Tibial artery (tissue), 4 donors: Measurements from ENCODE around the gene TTLL5.
A peak's percentile ranks its signal among the peaks of the same experiment; 100 is the strongest.

ENCODE experiments used
- DNase-seq, 2 donors: peaks; one replicate each; pipeline ENCODE4 v3.0.0-alpha.2; 2019
- H3K27ac ChIP-seq, 2 donors: fragments of 200-600 bp; sonication (generic) in 1 of 2; 1 replicate in 1 of 2; 2 replicates in 1 of 2; pipeline ENCODE4 v1.5.1; 2018 to 2019; ENCODE audit warnings: mild to moderate bottlenecking in 1 of 2
- H3K27me3 ChIP-seq, 2 donors: fragments of 200-600 bp; sonication (generic) in 1 of 2; one replicate each; pipeline versions ENCODE4 v1.5.1 to v1.6.0; 2016 to 2019
- H3K36me3 ChIP-seq, 3 donors: fragments of 200-600 bp; sonication (generic) in 2 of 3; one replicate each; pipeline ENCODE4 v1.5.1; 2016 to 2019; ENCODE audit warnings: mild to moderate bottlenecking in 2 of 3
- H3K4me1 ChIP-seq, 4 donors: fragments of 200-600 bp; sonication (generic) in 2 of 4; 1 replicate in 3 of 4; 2 replicates in 1 of 4; pipeline ENCODE4 v1.5.1; 2016 to 2019
- H3K4me3 ChIP-seq, 2 donors: fragments of 200-600 bp; sonication (generic) in 1 of 2; 1 replicate in 1 of 2; 2 replicates in 1 of 2; pipeline ENCODE4 v1.5.1; 2018 to 2019; ENCODE audit warnings: mild to moderate bottlenecking in 2 of 2
- H3K9me3 ChIP-seq, 3 donors: fragments of 200-600 bp; sonication (generic) in 1 of 3; one replicate each; pipeline ENCODE4 v1.5.1; 2016 to 2019
- CTCF ChIP-seq, 2 experiments: fragments of 200-600 bp in 1 of 2; fragments of 450-650 bp in 1 of 2; IDR thresholded peaks; one replicate each; pipeline ENCODE4 v1.5.1; 2017 to 2019; ENCODE audit warnings: antibody characterized with exemption in 2 of 2, mild to moderate bottlenecking in 1 of 2, moderate library complexity in 1 of 2
- intact Hi-C: fragments of 100-400 bp; cut with DNase I; formaldehyde crosslinking; loops from one replicate; pipeline ENCODE4 v1.15.0; 2023; ENCODE audit warnings: low total_unique reads

TTLL5 gene

GRCh38 chr14:75643985-75644384 is 17.1 kb upstream of the TTLL5 start:
- H3K27ac ChIP-seq = no peak overlapping the region
- H3K27me3 ChIP-seq = no peaks in the 10 kb centered on the region
- DNase-seq = no peak
- peaks cover 0 to 21% (median 5%) of the 10 kb centered on the region in 3 donors for H3K36me3 ChIP-seq
- H3K4me3 ChIP-seq = no peak overlapping the region
- TF ChIP-seq CTCF (IDR thresholded peaks at IDR 0.05) = no peak
- peaks cover 0 to 17% (median 4%) of the 10 kb centered on the region in 4 donors for H3K4me1 ChIP-seq
- no peaks in the 10 kb centered on the region for H3K9me3 ChIP-seq
- intact Hi-C loops = no loop called here

- no peak overlapping the region for H3K27ac ChIP-seq
- DNase-seq = no peak
- TF ChIP-seq CTCF (IDR thresholded peaks at IDR 0.05) = no peak
- intact Hi-C loops = no loop called here
- no peaks in the 10 kb centered on the region for H3K27me3 ChIP-seq
- H3K36me3 ChIP-seq = peaks cover 5 to 32% (median 15%) of the 10 kb centered on the region in 3 donors
- H3K9me3 ChIP-seq = no peaks in the 10 kb centered on the region
- peaks cover 0 to 17% (median 4%) of the 10 kb centered on the region in 4 donors for H3K4me1 ChIP-seq
- H3K4me3 ChIP-seq = no peak overlapping the region
Measured at GRCh38 chr14:75645056-75645455, 16.0 kb upstream of the TTLL5 start.

- no peak for TF ChIP-seq CTCF (IDR thresholded peaks at IDR 0.05)
- intact Hi-C loops = no loop called here
- H3K27ac ChIP-seq = no peak overlapping the region
- peak in 1 of 2 donors; percentile 65 for DNase-seq
- no peaks in the 10 kb centered on the region for H3K9me3 ChIP-seq
- no peaks in the 10 kb centered on the region for H3K27me3 ChIP-seq
- H3K4me1 ChIP-seq = peaks cover 0 to 17% (median 4%) of the 10 kb centered on the region in 4 donors
- H3K36me3 ChIP-seq = peaks cover 22 to 49% (median 27%) of the 10 kb centered on the region in 3 donors
- H3K4me3 ChIP-seq = no peak overlapping the region
Measured at GRCh38 chr14:75646762-75647161, 14.3 kb upstream of the TTLL5 start.

DNA sequence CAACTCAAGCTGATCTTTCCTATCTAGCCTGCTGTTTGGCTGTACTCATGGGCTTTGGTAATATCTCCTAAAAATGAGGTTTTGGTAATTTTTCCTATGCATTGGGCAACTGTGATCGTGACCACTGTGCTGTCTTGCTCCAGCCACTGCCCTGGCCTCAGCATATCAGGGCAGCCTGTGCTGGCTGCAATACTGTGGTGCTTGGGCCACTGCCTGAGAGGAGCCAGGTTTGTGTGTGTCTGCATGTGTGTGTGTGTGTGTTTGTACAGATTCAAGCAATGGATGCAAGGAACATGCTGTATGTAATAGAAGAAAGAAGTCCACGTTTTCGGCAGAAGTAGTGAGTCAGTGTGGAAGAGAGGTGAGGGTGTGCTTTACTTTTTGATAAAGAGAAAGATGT is 13.4 kb upstream of the TTLL5 start:
- H3K4me1 ChIP-seq = peaks cover 0 to 17% (median 4%) of the 10 kb centered on the region in 4 donors
- H3K9me3 ChIP-seq = no peaks in the 10 kb centered on the region
- no peak for TF ChIP-seq CTCF (IDR thresholded peaks at IDR 0.05)
- DNase-seq = peak in 1 of 2 donors; percentile 53
- H3K4me3 ChIP-seq = no peak overlapping the region
- peaks cover 27 to 56% (median 35%) of the 10 kb centered on the region in 3 donors for H3K36me3 ChIP-seq
- H3K27me3 ChIP-seq = no peaks in the 10 kb centered on the region
- no peak overlapping the region for H3K27ac ChIP-seq
- intact Hi-C loops = no loop called here

DNA sequence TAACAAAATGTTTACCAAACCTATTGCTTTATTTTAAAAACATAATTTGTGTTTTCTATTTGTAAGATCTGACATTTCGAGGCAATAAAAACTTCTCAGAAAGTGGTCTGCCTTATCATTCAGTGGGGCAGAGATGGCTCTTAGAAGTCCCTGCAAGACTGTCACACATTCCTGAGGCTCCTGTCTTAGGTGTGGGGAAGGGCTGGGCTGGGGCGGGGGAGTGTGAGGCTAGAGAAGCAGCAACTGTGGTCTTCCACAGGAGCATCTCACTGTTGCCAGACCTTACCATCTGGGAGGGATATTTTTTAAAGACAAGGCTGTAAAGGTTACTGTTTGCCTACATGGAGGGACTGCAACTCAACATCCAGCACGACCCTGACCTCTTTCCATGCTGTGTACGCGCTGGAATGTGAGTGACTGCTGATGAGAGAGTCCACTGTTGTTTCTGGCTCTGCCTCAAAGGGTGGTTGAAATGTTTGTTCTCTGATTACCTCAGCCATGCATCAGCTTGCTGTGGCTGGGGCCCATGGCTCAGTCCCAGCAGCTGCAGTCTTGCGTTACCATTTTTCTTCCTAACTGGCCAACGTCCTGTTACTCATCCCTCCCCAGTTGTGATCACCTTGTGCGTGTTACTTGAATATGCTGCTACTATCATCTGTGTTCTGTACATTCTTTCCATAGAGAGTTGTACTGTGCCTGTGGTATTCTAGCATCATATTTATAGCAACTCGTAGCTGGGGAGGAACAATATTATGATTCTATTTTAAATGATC is 12.8 kb upstream of the TTLL5 start:
- Histone ChIP-seq H3K27ac (no peak overlapping the region), H3K9me3 (no peaks in the 10 kb centered on the region), H3K4me3 (no peak overlapping the region), H3K36me3 (peaks cover 27 to 61% (median 41%) of the 10 kb centered on the region in 3 donors), H3K4me1 (peaks cover 0 to 17% (median 4%) of the 10 kb centered on the region in 4 donors), H3K27me3 (no peaks in the 10 kb centered on the region)
- no peak for DNase-seq
- TF ChIP-seq CTCF (IDR thresholded peaks at IDR 0.05) = no peak
- intact Hi-C loops = no loop called here
